ENCODE measurements around the gene EML3.

Gene EML3

DNA sequence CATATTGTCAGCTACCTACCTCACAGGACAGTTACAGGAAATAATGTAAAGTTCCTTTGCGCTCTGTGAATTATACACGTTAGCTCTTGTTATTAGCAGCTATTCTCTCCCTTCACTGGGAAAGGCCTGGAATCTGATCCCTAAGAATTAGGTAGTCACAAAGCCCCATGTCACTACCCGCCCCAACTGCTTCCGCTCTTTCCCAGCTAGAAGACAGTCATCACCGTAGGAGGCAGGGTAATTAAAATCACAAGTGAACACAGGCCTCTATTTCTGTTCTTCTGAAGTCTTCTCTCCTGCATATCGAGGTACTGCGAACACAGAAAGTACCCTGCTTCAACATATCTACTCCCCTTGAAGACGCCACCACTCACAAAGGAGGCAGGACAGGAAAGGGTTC, 53.4 kb downstream of the EML3 start:
- peaks cover 47% of the 10 kb centered on the region for H3K4me1 ChIP-seq (ENCODE audit: control insufficient read depth, insufficient read depth, low read length)
- peaks cover 28% of the 10 kb centered on the region for H3K36me3 ChIP-seq (ENCODE audit: control insufficient read depth, insufficient read depth, low read length)

DNA sequence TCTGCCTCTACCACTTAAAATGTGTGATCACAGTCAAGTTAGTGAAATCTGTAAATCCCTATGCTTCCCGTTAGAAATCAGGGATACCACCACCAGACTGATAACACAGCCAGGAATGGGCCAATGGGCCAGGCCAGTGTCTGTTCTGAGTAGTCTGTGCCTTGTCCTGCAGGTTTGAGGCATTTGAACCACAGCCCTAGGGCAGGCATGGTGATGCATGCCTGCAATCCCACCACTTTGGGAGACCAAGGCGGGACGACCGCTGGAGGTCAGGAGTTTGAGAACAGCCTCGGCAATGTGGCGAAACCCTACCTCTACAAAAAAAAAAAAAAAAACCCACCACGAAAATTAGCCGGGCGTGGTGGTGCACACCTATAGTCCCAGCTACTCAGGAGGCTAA, 53.9 kb downstream of the EML3 start:
- Histone ChIP-seq H3K27ac (ENCODE audit: insufficient read depth, low read depth, low read length, poor library complexity, severe bottlenecking) (no peak overlapping the region), H3K9me3 (ENCODE audit: control insufficient read depth, low read length) (no peaks in the 10 kb centered on the region), H3K4me3 (ENCODE audit: insufficient read depth, low read depth, low read length) (no peak overlapping the region), H3K4me1 (ENCODE audit: control insufficient read depth, insufficient read depth, low read length) (peaks cover 52% of the 10 kb centered on the region), H3K36me3 (ENCODE audit: control insufficient read depth, insufficient read depth, low read length) (peaks cover 26% of the 10 kb centered on the region), H3K27me3 (ENCODE audit: control insufficient read depth, insufficient read depth, low read length, poor library complexity, severe bottlenecking) (no peaks in the 10 kb centered on the region)
- WGBS, 2 experiments, result 87 to 88% methylated on average over 9 of the region's 9 CpGs

More for the DNA sequence above, 53.4 kb downstream of the EML3 start:
- Histone ChIP-seq H3K4me3 (ENCODE audit: insufficient read depth, low read depth, low read length) (no peak overlapping the region), H3K27me3 (ENCODE audit: control insufficient read depth, insufficient read depth, low read length, poor library complexity, severe bottlenecking) (no peaks in the 10 kb centered on the region), H3K27ac (ENCODE audit: insufficient read depth, low read depth, low read length, poor library complexity, severe bottlenecking) (no peak overlapping the region), H3K9me3 (ENCODE audit: control insufficient read depth, low read length) (no peaks in the 10 kb centered on the region)
- 83 to 86% methylated on average over 8 of the region's 8 CpGs for WGBS, 2 experiments

DNA sequence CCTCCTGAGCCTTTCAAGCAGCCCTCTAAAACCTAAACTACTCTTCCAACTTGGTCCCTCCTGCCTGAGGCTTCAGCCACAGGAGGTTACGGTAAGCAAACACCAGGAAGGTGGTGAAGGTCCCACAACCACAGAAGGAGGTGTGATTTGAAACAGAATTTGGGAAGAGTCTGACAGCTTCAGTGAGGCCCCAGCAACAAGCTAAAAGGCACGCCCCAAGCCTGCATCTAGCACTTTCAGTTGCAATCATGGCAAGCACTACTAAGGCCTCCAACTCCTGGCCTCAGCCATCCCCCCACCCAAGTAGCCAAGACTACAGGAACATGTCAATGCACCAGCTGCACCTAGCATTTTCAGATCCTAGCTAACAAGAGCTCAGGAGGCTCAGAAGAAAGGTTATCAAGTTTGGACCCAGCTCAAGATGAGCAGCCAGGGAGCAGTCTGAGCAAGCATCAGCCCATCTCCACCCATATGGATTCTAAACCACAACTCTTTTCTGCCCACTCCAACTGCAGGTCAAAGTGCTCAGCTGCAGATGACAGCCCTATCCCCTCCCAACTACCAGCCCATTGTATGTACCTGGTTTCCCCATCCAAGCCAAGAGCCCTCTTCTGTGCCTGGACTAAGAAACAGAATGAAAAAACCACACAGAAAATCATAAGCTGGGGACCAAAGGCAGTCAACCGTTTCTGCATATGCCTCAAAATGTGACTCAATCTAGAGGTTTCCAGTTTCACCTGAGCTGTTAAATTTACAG, 55.5 kb downstream of the EML3 start:
- H3K9me3 ChIP-seq (ENCODE audit: control insufficient read depth, low read length), result no peaks in the 10 kb centered on the region
- H3K27me3 ChIP-seq (ENCODE audit: control insufficient read depth, insufficient read depth, low read length, poor library complexity, severe bottlenecking), result no peaks in the 10 kb centered on the region
- H3K27ac ChIP-seq (ENCODE audit: insufficient read depth, low read depth, low read length, poor library complexity, severe bottlenecking), result peak overlapping the region; percentile 85
- 85 to 92% methylated on average over 3 of the region's 3 CpGs for WGBS, 2 experiments
- H3K4me1 ChIP-seq (ENCODE audit: control insufficient read depth, insufficient read depth, low read length), result peaks cover 66% of the 10 kb centered on the region
- H3K36me3 ChIP-seq (ENCODE audit: control insufficient read depth, insufficient read depth, low read length), result peaks cover 21% of the 10 kb centered on the region
- H3K4me3 ChIP-seq (ENCODE audit: insufficient read depth, low read depth, low read length), result no peak overlapping the region

DNA sequence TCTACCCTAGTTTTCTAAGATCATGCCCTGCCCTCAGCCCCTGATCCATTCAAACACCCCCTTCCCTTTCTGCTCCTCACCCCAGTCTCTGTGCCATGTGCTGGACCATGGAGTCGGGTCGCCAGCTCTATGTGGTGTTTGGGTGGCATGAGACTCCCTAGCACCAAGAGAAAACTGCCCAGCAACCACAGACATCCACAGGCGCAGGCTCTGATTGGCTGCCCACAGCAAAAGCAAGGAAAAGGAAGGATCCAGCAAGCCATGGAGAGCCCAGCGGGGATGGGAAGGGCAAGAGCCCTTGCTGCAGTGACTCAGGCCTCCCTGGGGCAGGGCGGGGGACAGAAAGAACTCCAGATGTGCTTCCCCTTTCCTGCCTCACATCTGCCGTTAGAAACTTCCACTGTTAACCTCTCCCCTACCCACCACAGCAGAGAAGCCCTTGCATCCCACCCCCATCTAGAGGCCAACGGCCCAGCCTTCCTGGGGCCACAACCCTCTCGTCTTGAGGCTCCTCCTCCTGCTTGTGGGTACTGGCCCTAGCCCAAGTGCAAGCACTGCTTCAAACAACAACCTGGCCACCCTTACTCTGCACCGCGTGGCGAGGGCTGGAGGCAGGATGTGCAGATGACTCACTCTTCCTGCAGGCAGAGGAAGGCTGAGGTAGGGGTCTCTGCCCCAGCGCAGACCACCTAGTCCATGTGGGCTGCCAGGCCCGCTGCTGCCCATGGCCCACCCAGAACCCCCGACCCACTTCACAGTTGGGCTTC, 56.3 kb downstream of the EML3 start:
- no peaks in the 10 kb centered on the region for H3K9me3 ChIP-seq (ENCODE audit: control insufficient read depth, low read length)
- peaks cover 21% of the 10 kb centered on the region for H3K36me3 ChIP-seq (ENCODE audit: control insufficient read depth, insufficient read depth, low read length)
- no peaks in the 10 kb centered on the region for H3K27me3 ChIP-seq (ENCODE audit: control insufficient read depth, insufficient read depth, low read length, poor library complexity, severe bottlenecking)
- H3K4me1 ChIP-seq (ENCODE audit: control insufficient read depth, insufficient read depth, low read length), result peaks cover 66% of the 10 kb centered on the region
- 48 to 53% methylated on average over 14 of the region's 14 CpGs for WGBS, 2 experiments
- H3K27ac ChIP-seq (ENCODE audit: insufficient read depth, low read depth, low read length, poor library complexity, severe bottlenecking), result peak overlapping the region; percentile 85
- no peak overlapping the region for H3K4me3 ChIP-seq (ENCODE audit: insufficient read depth, low read depth, low read length)

DNA sequence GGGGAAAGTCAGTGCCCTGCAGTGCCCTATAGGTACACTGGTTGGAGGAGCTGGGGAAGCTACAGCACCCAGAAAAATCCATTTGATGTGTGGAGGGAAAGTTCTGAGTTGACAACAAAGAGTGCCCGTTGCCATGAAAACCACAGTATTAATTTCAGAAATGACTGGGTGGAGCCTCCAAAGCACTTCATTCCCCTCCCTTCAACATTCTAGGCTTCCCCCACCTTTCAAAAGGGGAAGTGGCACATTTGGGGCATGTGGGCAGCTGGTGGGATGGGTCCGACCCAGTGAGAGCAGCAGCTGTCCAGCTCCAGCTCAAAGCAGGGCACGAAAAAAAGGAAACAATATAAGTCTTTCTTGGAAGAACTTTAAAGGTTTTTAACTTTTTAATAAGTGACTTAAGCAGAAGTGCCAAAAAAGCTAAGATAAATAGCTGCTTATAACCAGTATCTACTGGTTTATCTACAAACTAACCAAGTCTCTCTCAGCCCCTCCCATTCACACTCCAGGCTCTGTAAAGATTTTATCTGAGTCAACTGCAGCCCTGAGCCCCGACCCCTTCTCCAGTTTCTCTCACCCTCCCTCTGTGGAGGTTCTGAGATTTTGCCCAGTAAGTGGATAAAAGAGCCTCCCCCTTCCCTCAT, 57.0 kb downstream of the EML3 start:
- Histone ChIP-seq H3K36me3 (ENCODE audit: control insufficient read depth, insufficient read depth, low read length) (peaks cover 21% of the 10 kb centered on the region), H3K4me1 (ENCODE audit: control insufficient read depth, insufficient read depth, low read length) (peaks cover 62% of the 10 kb centered on the region), H3K27ac (ENCODE audit: insufficient read depth, low read depth, low read length, poor library complexity, severe bottlenecking) (peak overlapping the region; percentile 85), H3K4me3 (ENCODE audit: insufficient read depth, low read depth, low read length) (no peak overlapping the region), H3K27me3 (ENCODE audit: control insufficient read depth, insufficient read depth, low read length, poor library complexity, severe bottlenecking) (no peaks in the 10 kb centered on the region), H3K9me3 (ENCODE audit: control insufficient read depth, low read length) (no peaks in the 10 kb centered on the region)
- 79 to 85% methylated on average over 4 of the region's 4 CpGs for WGBS, 2 experiments

DNA sequence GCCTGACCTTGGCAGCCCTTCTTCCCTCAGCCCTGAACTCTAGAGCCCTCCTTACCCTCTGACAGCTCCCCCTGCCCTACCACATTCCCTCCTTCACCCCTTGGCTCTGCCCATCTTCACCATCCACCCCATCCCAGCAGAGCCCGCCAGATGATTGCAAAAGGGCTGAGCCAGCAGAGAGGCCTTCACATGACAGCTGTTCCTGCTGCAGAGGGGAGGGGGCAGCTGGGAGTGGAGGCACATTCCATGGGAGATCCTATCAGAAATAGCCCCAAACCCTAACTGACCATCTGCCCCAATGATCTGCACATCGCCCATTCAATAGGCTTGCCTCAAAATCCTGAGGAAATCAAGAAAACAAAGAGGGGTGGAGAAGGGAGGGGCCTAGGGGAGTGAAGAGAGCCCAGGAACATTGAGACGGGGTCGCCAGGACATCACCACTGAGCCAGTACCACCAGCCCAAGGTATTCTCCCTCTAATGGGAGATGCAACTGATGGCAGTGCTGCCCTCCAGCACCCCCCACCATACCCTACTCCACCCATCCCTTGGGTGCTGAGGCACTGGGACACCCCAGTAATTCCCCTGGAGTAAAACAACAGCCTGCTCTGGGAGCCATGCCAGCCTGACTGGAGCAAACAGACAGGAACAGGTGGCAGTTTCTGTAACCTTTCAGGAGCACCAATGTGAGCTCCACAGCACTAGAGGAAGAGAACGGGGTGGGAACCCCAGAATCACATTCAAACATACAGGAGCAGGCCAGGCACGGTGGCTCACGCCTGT, 58.0 kb downstream of the EML3 start:
- Histone ChIP-seq H3K9me3 (ENCODE audit: control insufficient read depth, low read length) (no peaks in the 10 kb centered on the region), H3K4me1 (ENCODE audit: control insufficient read depth, insufficient read depth, low read length) (peaks cover 53% of the 10 kb centered on the region), H3K4me3 (ENCODE audit: insufficient read depth, low read depth, low read length) (no peak overlapping the region), H3K27me3 (ENCODE audit: control insufficient read depth, insufficient read depth, low read length, poor library complexity, severe bottlenecking) (no peaks in the 10 kb centered on the region), H3K27ac (ENCODE audit: insufficient read depth, low read depth, low read length, poor library complexity, severe bottlenecking) (peak overlapping the region; percentile 56), H3K36me3 (ENCODE audit: control insufficient read depth, insufficient read depth, low read length) (peaks cover 16% of the 10 kb centered on the region)
- WGBS, 2 experiments, result 88% methylated on average over 7 of the region's 7 CpGs

DNA sequence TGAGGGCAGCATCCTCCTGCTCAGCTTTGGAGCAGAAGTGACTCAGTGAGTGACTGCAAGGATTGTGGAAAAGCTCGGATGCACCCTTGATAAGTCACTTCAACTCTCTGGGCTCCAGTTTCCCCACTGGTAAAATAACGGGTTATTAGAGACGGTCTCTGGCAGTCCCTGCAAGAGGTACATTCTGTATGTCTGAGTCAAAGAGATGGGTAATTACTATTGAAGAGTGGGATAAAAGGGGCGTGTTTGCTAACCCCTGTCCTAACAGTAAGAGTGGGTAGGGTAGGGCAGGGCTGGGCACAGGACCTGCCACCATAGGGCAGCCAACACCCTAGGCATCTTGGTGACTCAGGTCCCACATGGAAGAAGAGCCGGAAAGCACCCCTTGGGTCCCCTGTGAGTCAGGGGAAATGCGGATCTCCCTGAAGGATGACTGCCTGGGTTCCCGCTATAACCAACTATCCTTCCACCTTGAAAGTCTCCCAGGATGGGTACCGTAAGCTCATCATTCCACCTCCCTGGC, 58.7 kb downstream of the EML3 start:
- peaks cover 9% of the 10 kb centered on the region for H3K36me3 ChIP-seq (ENCODE audit: control insufficient read depth, insufficient read depth, low read length)
- H3K4me1 ChIP-seq (ENCODE audit: control insufficient read depth, insufficient read depth, low read length), result peaks cover 53% of the 10 kb centered on the region
- H3K9me3 ChIP-seq (ENCODE audit: control insufficient read depth, low read length), result no peaks in the 10 kb centered on the region
- H3K27ac ChIP-seq (ENCODE audit: insufficient read depth, low read depth, low read length, poor library complexity, severe bottlenecking), result peak overlapping the region; percentile 98
- no peak overlapping the region for H3K4me3 ChIP-seq (ENCODE audit: insufficient read depth, low read depth, low read length)
- 86 to 89% methylated on average over 8 of the region's 8 CpGs for WGBS, 2 experiments
- H3K27me3 ChIP-seq (ENCODE audit: control insufficient read depth, insufficient read depth, low read length, poor library complexity, severe bottlenecking), result peaks cover under 1% of the 10 kb centered on the region

DNA sequence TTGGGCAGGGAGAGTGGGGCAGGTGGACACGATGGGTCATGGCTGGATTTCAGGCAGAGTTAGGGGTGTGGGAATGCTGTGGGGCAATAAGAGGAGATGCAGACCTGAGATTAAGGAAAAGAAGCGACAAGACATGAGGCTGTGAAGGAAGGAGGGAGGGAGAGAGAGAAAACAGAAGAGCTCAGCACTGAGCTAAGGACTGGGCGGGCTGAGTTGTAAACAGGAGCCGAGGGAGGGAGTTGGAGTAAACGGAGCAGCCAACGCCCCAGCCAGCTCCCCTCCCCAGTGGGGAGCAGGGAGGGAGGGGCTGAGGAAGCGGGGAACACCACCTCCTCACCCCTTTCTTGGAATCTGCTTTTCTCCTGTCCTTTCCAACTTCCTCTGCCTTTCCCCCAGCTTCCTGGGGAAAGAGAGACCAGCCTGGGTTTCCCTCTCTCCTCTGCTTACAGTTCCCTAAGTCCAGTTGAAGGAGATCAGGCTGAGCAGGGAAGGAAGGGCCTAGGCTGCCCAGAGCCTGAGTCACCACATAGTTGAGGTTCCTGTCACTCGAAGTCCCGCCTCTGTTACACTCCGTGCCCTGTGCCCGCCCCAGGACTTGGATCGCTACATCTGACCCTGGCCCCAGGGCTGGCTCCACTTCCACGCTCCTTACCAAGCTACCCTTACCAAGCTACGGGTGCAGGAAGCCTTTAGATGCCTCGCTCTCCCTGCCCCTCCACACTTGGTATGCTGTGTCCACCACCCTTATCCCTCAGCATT, 59.3 kb downstream of the EML3 start:
- H3K27ac ChIP-seq (ENCODE audit: insufficient read depth, low read depth, low read length, poor library complexity, severe bottlenecking), result peak overlapping the region; percentile 98
- H3K4me1 ChIP-seq (ENCODE audit: control insufficient read depth, insufficient read depth, low read length), result peaks cover 59% of the 10 kb centered on the region
- H3K4me3 ChIP-seq (ENCODE audit: insufficient read depth, low read depth, low read length), result no peak overlapping the region
- whole genome bisulfite sequencing, 2 experiments, result 19 to 23% methylated on average over 15 of the region's 15 CpGs
- no peaks in the 10 kb centered on the region for H3K9me3 ChIP-seq (ENCODE audit: control insufficient read depth, low read length)
- H3K36me3 ChIP-seq (ENCODE audit: control insufficient read depth, insufficient read depth, low read length), result peaks cover 3% of the 10 kb centered on the region
- H3K27me3 ChIP-seq (ENCODE audit: control insufficient read depth, insufficient read depth, low read length, poor library complexity, severe bottlenecking), result peaks cover 7% of the 10 kb centered on the region

DNA sequence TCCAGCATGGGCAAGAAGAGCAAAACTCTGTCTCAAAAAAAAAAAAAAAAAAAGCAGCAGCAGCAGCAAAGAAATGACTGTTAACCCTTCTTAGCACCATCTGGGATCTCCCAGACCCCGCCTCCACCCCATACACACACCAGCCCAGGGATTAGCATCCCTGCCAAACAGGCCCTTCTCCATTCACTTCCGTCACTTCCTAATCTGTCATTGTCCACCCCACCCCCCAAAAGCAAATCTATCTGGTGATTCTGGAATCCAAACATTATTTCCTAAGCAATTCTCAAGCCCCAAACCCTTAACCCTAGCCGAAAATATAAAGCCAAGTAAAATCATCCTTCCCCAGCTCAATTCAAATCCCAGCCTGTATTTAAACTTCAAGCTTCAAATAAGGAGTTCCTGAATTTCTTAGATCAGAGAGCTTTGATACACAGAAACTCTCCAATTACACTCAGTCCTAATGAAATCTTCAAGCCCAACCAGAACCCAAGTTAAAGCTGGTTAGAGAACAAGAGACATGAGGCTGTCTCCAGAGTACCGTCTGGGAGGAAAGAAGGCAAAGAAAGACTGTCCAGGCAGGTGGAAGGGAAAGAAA, 60.0 kb downstream of the EML3 start:
- Histone ChIP-seq H3K36me3 (ENCODE audit: control insufficient read depth, insufficient read depth, low read length) (no peaks in the 10 kb centered on the region), H3K9me3 (ENCODE audit: control insufficient read depth, low read length) (no peaks in the 10 kb centered on the region), H3K4me3 (ENCODE audit: insufficient read depth, low read depth, low read length) (no peak overlapping the region), H3K27ac (ENCODE audit: insufficient read depth, low read depth, low read length, poor library complexity, severe bottlenecking) (peak overlapping the region; percentile 98), H3K4me1 (ENCODE audit: control insufficient read depth, insufficient read depth, low read length) (peaks cover 64% of the 10 kb centered on the region), H3K27me3 (ENCODE audit: control insufficient read depth, insufficient read depth, low read length, poor library complexity, severe bottlenecking) (peaks cover 13% of the 10 kb centered on the region)
- 48 to 57% methylated on average over 4 of the region's 4 CpGs for WGBS, 2 experiments
